SIG-M5 treated with dmso at 0.1 percent for 504 hours (cell line): Measurements from ENCODE around the gene XPC.

ENCODE experiments used
- DNase-seq: peaks from one replicate; lab custom pipeline; 2025; ENCODE audit not compliant: unreplicated experiment; lab: John Stamatoyannopoulos, UW

Gene XPC

DNA sequence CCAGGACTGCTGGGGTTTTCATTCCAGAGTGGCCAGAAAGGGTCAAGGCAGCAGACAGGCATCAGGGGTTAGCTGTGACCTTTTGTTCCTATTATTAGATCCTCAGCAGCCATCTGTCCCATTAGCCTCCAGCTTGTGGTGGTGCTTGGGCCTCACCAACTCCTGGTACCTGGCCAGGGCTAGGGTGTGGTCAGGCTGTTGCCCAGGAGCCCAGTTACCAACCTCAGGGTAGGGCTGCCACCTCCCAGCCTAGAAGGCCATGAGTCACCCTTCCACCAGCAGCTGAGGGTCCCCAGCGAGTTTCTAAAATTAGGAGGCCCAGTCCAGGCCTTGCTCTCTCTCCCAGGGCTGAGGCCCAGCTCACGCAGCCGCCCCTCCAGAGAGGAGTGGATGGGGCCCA is 41.4 kb downstream of the XPC start:
- no peak for DNase-seq

- DNase-seq: no peak
Measured at GRCh38 chr3:14135581-14135980, 42.8 kb downstream of the XPC start.

GRCh38 chr3:14134291-14134690 is 44.1 kb downstream of the XPC start:
- DNase-seq: no peak

GRCh38 chr3:14133876-14134275 is 44.5 kb downstream of the XPC start:
- no peak for DNase-seq

DNA sequence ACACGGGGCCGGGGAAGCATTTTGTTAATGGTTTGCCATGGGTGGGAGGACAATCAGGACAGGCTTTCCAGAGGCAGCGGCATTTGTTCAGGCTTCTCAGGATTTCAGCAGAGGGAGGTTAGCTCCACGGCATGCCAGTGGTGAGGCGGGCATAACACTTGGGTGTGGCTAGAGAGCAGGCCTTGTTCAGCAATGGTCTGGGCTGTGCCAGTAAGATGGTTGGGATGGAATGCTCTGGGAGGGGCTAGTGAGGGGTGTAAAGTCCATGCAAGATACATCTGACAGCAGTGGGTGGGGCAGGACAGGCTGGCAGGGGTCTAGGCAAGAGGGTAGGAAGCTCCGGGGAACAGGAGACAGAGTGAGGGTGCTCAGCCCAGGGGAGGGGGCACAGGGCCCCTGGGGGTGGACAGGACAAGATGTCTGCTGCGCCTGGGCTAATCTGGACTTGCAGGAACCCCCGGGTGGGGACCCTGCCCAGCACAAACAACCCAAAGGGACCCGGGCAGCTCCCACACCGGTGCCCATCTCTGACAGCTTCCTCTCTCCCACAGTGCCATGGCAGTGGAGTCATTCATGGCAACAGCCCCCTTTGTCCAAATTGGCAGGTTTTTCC is 45.1 kb downstream of the XPC start:
- no peak for DNase-seq

DNA sequence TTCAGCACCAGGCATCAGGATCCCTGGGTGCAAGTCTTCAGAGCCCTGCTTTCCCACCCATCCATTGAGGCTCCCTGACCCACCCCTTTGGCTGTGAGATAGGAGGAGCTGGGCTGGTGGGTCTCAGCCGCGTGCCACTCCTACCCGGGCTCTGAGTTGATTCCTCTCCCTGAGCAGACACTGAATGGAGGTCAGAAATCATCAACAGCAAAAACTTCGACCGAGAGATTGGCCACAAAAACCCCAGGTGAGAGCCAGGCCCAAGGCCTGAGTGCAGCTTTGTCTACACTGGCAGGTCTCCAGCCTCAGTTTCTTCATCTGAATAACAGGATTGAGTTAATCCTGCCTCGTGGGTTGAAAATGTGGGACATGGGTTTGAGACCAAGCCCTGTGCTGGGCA is 45.7 kb downstream of the XPC start:
- DNase-seq: no peak

DNA sequence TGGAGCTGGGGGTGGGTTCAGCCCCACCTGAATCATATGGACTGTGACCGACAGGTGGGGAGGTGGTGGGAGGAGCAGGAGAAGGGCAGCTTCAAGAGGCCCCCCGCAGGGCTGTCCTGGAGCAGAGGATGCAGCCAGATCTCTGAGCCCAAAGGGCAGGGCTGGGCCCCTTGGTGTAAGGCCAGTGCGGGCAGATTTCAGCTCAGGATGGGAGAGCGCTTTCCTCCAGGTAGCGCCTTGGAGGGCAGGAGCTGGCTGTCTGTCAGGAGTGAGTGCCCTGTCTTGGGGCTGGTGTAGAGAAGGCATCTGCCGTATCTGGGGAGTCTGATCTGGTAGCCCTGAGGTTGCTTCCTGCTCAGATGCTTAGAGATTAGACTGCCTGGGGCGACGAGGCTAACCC is 46.3 kb downstream of the XPC start:
- DNase-seq: no peak

DNA sequence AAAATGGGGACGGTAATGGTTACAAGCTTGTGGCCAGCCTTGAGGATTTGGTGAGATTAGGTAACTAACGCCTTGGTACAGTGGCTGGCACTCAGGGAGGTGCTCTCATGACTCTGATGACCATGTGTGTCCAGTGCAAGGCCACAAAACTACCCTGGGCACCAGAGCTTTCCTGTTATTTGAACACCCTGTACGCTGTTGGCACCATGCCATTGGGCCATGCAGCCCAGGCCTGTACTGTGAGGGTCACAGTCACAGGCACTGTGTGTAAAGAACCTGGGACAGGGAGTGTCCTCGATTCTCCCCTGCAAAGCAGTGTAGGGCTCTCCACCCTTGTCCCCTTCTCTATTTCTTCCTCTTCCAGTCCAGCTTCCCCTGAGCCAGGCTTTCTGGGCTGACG is 47.3 kb downstream of the XPC start:
- no peak for DNase-seq

- DNase-seq: no peak
Measured at GRCh38 chr3:14130707-14131106, 47.7 kb downstream of the XPC start.

GRCh38 chr3:14130230-14130629 is 48.2 kb downstream of the XPC start:
- DNase-seq: no peak

DNA sequence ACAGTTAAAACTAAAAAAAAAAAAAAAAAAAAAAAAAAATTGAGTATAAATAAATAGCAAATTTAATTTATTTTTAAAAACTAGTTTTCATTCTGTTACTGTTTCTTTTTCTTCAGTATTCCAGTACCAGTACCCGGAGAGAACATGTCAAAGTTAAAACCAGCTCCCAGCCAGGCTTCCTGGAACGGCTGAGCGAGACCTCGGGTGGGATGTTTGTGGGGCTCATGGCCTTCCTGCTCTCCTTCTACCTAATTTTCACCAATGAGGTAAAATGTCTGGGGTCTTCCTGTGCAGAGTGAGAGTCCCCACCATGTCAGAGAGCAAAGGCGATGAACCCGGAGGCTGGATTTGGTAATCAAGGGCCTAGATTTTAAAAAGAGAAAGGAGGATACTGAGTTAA is 49.1 kb downstream of the XPC start:
- DNase-seq: no peak

DNA sequence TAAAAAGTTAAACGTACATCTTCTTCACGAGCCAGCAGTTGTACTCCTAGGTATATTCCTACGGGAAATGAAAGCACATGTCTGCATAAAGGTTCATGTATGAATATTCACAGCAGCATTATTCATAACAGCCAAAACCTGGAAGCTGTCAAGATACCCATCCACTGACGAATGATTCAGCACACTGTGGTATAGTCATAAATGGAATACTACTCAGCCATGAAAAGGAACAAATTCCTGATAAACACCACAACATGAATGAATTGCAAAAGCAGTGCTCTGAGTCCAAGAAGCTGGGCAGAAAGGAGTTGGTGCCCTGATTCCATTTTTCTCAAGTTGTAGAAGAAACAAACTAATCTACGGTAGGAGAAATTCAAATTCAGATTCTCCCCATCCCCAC is 49.7 kb downstream of the XPC start:
- DNase-seq: no peak

- DNase-seq: no peak
Measured at GRCh38 chr3:14127516-14128161, 50.8 kb downstream of the XPC start.

DNA sequence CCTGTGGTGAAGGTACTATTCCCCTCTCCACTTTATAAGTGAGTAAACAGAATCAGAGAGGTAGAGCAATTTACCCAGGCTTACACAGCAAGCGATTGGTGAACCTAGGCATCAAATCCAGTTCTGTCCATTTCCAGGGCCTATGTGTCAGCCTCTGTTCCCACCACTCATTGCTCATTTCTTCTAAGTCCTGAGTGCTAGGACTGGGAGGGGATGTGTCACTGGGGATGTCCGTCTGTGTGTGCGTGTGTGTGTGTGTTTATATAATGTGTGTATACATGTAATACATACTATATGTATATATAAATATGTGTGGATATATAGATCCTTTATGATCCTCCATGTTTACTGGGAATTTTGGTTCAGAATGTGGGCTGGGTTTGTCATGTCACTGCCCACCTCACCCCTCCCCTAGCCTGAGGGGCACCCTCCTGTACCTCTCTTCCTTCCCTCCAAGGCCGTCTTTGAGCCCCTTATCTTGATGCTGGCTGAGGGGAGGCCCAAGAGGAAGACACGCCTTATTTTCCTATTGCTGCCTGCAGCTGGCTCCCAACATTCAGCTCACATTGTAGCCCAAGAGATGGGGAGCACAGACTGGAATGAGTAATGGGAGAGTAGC is 51.4 kb downstream of the XPC start:
- DNase-seq: no peak

DNA sequence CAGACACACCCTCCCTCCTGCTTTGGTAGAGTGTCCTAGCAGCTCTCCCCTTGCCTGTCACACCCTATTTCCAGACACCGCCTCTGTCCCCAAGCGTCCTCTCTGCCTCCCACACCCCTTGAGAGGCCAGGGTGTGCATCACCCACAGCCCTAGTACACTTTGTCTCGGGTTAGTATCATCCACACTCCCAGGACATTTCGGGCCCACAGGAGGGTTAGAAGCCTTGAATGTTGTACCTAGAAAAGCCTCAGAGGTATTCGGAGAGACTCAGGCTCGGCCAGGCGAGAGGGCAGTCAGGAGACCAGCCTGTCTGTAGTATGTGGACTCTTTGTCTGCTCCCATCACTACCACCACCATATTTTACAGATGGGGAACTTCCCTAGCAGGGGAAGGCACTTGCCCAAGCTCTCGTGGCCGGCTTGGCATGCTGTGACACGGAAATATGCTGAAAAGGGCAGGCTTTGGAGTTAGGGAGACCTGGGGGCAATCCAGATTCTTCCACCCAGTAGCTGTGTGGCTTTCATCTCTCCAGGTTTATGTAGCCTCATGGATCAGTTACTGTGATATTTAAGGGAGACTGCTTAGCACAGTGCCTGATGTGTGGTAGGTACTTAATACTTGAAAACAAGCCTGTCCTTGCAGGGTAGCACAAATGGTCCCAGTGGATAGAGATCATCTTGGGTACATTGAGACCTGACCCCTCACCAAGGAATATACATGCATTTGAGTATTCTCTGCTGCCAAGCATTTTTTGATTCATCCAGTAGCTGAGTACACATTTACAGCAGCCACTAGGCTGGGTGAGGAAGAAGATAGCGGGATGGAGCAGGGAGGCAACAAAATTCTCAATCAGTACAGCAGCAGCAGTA is 52.1 kb downstream of the XPC start:
- peak; percentile 30 for DNase-seq

DNA sequence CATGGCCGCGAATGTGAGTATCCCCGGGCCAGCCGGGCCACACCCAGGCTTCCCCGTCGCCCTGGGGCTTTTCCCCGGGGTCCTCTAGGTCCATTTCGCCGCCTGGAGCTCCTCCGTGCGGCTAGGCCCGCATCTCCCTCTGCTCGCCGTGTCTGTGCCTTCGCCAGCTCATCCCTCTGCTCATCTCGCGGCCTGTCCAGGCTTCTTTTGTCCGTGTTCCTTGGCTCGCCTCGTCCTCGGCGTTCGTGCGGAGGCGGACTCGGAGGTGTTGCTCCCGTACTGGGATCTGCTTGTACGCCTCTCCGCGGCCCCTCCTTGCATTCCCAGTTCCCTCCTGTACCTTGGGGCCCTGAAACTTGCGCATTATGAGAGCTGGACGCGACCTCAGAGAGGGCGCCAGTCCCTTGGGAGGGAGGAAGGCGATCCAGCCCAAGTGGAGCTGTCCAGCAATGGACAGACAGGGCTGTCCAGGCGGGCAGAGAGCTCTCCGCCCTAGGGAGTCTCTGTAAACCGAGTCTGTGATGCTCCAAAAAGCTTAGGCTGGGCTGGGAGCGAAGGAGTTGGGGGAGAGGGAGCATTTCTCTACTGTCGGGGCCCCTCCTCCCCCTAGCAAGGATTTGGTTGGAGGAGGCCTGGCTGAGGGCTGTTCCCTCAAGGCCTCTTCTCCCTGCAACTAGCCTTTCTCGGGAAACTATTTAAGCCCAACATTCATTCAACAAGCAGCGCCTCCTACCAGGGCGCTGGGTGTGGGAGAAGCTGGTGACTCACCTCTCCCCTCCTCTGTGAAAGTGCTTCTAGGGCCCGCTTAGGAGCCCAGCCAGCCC is 53.0 kb downstream of the XPC start:
- peak; percentile 94 for DNase-seq

DNA sequence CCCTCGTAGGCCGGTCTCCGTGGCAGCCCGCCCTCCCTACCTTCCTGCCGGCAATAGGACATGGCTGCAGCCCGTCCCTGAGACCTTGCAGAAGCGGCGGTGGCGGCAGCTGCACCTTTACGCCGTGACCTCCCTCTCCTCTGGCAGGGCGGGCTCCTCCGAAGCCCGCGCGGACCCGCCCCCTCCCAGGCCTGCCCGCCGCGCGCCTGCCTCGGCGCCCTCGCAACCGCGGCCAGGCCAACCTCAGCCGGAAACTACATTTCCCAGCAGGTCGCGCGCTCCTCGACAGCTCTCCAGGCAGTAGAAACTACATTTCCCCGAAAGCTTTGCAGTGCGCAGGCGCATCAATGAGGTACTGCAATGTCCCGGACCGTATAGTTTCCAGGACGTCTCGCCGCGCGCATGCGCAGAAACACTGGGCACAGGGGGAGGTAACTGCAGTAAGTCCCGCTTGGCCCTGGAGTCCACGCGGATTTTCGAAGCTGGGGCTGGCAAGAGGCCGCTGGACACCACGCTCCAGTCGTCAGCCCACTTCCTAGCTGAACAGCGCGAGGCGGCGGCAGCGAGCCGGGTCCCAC is 53.7 kb downstream of the XPC start, which contains the start of the genes CHCHD4 and TMEM43:
CHCHD4 (minus strand) TSS at position 256 of the 578 bp plus-strand sequence; CDS start at position 62, 194 bp downstream.
TMEM43 (plus strand) TSS at position 438 of the 578 bp plus-strand sequence. CDS start 142 bp downstream, outside the sequence.
- DNase-seq: peak; percentile 99

- peak; percentile 86 for DNase-seq
Measured at GRCh38 chr3:14124223-14124614, 54.2 kb downstream of the XPC start.

- DNase-seq: no peak
Measured at GRCh38 chr3:14123308-14124222, 54.8 kb downstream of the XPC start.
